SK-N-SH treated with all-trans-retinoic acid at 6 μM for 48 hours (cell line): ENCODE measurements around the gene GALNT5.

Experiments used
- ATAC-seq: fragments of 200-7000 bp; cut with Tn5 transposase; 3 replicates; pipeline ENCODE4 v1.9.1; 2020; ENCODE audit warnings: mild to moderate bottlenecking, moderate library complexity
- ARNTL ChIP-seq: fragments of 450-650 bp; formaldehyde crosslinking; IDR thresholded peaks from 2 replicates; pipeline ENCODE4 v1.5.0; 2020; ENCODE audit warnings: low read depth, mild to moderate bottlenecking, moderate library complexity, borderline replicate concordance
- BACH2 ChIP-seq: fragments of 250-450 bp; sonication (Bioruptor Pico); IDR thresholded peaks from 2 replicates; pipeline ENCODE4 v1.9.0; 2021; ENCODE audit warnings: mild to moderate bottlenecking, borderline replicate concordance
- CREB5 ChIP-seq: fragments of 250-450 bp; sonication (Bioruptor Pico); IDR thresholded peaks from 2 replicates; pipeline ENCODE4 v1.5.1; 2020; ENCODE audit warnings: low read depth, mild to moderate bottlenecking, moderate library complexity
- CSDC2 ChIP-seq: fragments of 250-450 bp; sonication (Bioruptor Pico); IDR thresholded peaks from 2 replicates; pipeline ENCODE4 v1.5.0; 2020; ENCODE audit warnings: mild to moderate bottlenecking, moderate library complexity
- CSRNP3 ChIP-seq: fragments of 250-450 bp; sonication (Bioruptor Pico); IDR thresholded peaks from 2 replicates; pipeline ENCODE4 v1.5.1; 2021; ENCODE audit warnings: mild to moderate bottlenecking, moderate library complexity
- ESRRG ChIP-seq: fragments of 250-450 bp; sonication (Bioruptor Pico); IDR thresholded peaks from 2 replicates; pipeline ENCODE4 v1.6.1; 2021; ENCODE audit warnings: mild to moderate bottlenecking
- GLIS3 ChIP-seq: fragments of 250-450 bp; sonication (Bioruptor Pico); IDR thresholded peaks from 2 replicates; pipeline ENCODE4 v1.5.0; 2020; ENCODE audit warnings: mild to moderate bottlenecking, moderate library complexity
- ISL1 ChIP-seq: fragments of 250-450 bp; sonication (Bioruptor Pico); IDR thresholded peaks from 2 replicates; pipeline ENCODE4 v2.1.2; 2022; ENCODE audit warnings: mild to moderate bottlenecking, moderate library complexity
- OSR1 ChIP-seq: fragments of 250-450 bp; sonication (Bioruptor Pico); IDR thresholded peaks from 2 replicates; pipeline ENCODE4 v1.8.0; 2022; ENCODE audit warnings: moderate library complexity, mild to moderate bottlenecking, inconsistent platforms
- PATZ1 ChIP-seq: fragments of 250-450 bp; sonication (Bioruptor Pico); IDR thresholded peaks from 2 replicates; pipeline ENCODE4 v1.8.0; 2020; ENCODE audit warnings: mild to moderate bottlenecking, moderate library complexity, borderline replicate concordance
- POU6F1 ChIP-seq: fragments of 250-450 bp; sonication (Bioruptor Pico); IDR thresholded peaks from 2 replicates; pipeline ENCODE4 v1.8.0; 2021; ENCODE audit warnings: low read depth, mild to moderate bottlenecking, moderate library complexity, borderline replicate concordance
- PPARA ChIP-seq: fragments of 250-450 bp; sonication (Bioruptor Pico); IDR thresholded peaks from 2 replicates; pipeline ENCODE4 v1.5.0; 2020; ENCODE audit warnings: mild to moderate bottlenecking, borderline replicate concordance
- RARB ChIP-seq: fragments of 250-450 bp; sonication (Bioruptor Pico); IDR thresholded peaks from 2 replicates; pipeline ENCODE4 v1.8.0; 2021; ENCODE audit warnings: mild to moderate bottlenecking, moderate library complexity
- SNAI2 ChIP-seq: fragments of 250-450 bp; sonication (Bioruptor Pico); IDR thresholded peaks from 2 replicates; pipeline ENCODE4 v1.5.0; 2020; ENCODE audit warnings: mild to moderate bottlenecking, moderate library complexity
- TCF4 ChIP-seq: fragments of 250-450 bp; sonication (Bioruptor Pico); IDR thresholded peaks from 2 replicates; pipeline ENCODE4 v1.8.0; 2021; ENCODE audit warnings: mild to moderate bottlenecking, moderate library complexity, borderline replicate concordance
- TOX ChIP-seq: fragments of 250-450 bp; sonication (Bioruptor Pico); IDR thresholded peaks from 2 replicates; pipeline ENCODE4 v1.8.0; 2021; ENCODE audit warnings: mild to moderate bottlenecking, moderate library complexity, borderline replicate concordance
- TSHZ2 ChIP-seq: fragments of 250-450 bp; sonication (Bioruptor Pico); IDR thresholded peaks from 2 replicates; pipeline ENCODE4 v1.5.0; 2020; ENCODE audit warnings: mild to moderate bottlenecking, moderate library complexity
- ZC3H10 ChIP-seq: fragments of 250-450 bp; sonication (Bioruptor Pico); IDR thresholded peaks from 2 replicates; pipeline ENCODE4 v1.5.1; 2021; ENCODE audit warnings: mild to moderate bottlenecking, moderate library complexity
- ZFP3 ChIP-seq: fragments of 250-450 bp; sonication (Bioruptor Pico); IDR thresholded peaks from 2 replicates; pipeline ENCODE4 v1.5.0; 2020; ENCODE audit warnings: mild to moderate bottlenecking, moderate library complexity
- ZFP30 ChIP-seq: fragments of 450-650 bp; formaldehyde crosslinking; IDR thresholded peaks from 2 replicates; pipeline ENCODE4 v1.5.0; 2022; ENCODE audit warnings: mild to moderate bottlenecking, moderate library complexity
- ZNF565 ChIP-seq: fragments of 450-650 bp; formaldehyde crosslinking; conservative IDR thresholded peaks from 2 replicates; pipeline ENCODE4 v1.5.0; 2020; ENCODE audit warnings: low read depth, mild to moderate bottlenecking, moderate library complexity
- ZNF8 ChIP-seq: fragments of 450-650 bp; formaldehyde crosslinking; IDR thresholded peaks from 2 replicates; pipeline ENCODE4 v1.5.0; 2020; ENCODE audit warnings: mild to moderate bottlenecking, moderate library complexity

The GALNT5 gene

GRCh38 chr2:157257312-157258252 lies at the start of gene GALNT5:
TSS of gene GALNT5 (plus strand) at chr2:157257705. CDS start at chr2:157258083, 378 bp downstream.
- ATAC-seq, result peak; percentile 74
- TF ChIP-seq ZFP3 (CRISPR knock-in tag) (no peak), TOX (CRISPR knock-in tag) (no peak), ZC3H10 (no peak), SNAI2 (CRISPR knock-in tag) (no peak), ZFP30 (CRISPR knock-in tag) (no peak), ESRRG (CRISPR knock-in tag) (no peak), ZNF8 (CRISPR knock-in tag) (no peak), PATZ1 (CRISPR knock-in tag) (no peak), CSDC2 (CRISPR knock-in tag) (no peak), POU6F1 (CRISPR knock-in tag) (no peak), CREB5 (no peak), ISL1 (no peak), TCF4 (CRISPR knock-in tag) (no peak), CSRNP3 (CRISPR knock-in tag) (no peak), ARNTL (no peak)

- TF ChIP-seq TCF4 (CRISPR knock-in tag) (no peak), ZFP3 (CRISPR knock-in tag) (no peak)
These were observed 41.1 kb upstream of the GALNT5 start for GRCh38 chr2:157216286-157216965.

GRCh38 chr2:157217409-157217808 lies 40.1 kb upstream of the GALNT5 start:
- ATAC-seq, result no peak
- TF ChIP-seq ZNF8 (CRISPR knock-in tag), result no peak
- no peak for TF ChIP-seq GLIS3
- no peak for TF ChIP-seq BACH2 (CRISPR knock-in tag)
- TF ChIP-seq RARB (CRISPR knock-in tag), result no peak
- TF ChIP-seq CREB5, result no peak
- no peak for TF ChIP-seq OSR1 (CRISPR knock-in tag)
- TF ChIP-seq ZC3H10, result no peak
- no peak for TF ChIP-seq TSHZ2 (CRISPR knock-in tag)
- TF ChIP-seq PPARA (CRISPR knock-in tag), result no peak
- no peak for TF ChIP-seq ARNTL
- TF ChIP-seq PATZ1 (CRISPR knock-in tag), result no peak
- TF ChIP-seq CSRNP3 (CRISPR knock-in tag), result no peak
- TF ChIP-seq TCF4 (CRISPR knock-in tag), result no peak
- no peak for TF ChIP-seq ZNF565 (CRISPR knock-in tag)

More at GRCh38 chr2:157216286-157216965, 41.1 kb upstream of the GALNT5 start:
- no peak for ATAC-seq
